ENCODE measurements around the gene SAMD4B. TPM values are rescaled to one million over a fixed set of nuclear protein-coding genes. Genes with fewer than 3 reads are reported as not detected.

Gene SAMD4B
- total RNA-seq, 1 experiment from 2014 or later = 135 TPM

DNA sequence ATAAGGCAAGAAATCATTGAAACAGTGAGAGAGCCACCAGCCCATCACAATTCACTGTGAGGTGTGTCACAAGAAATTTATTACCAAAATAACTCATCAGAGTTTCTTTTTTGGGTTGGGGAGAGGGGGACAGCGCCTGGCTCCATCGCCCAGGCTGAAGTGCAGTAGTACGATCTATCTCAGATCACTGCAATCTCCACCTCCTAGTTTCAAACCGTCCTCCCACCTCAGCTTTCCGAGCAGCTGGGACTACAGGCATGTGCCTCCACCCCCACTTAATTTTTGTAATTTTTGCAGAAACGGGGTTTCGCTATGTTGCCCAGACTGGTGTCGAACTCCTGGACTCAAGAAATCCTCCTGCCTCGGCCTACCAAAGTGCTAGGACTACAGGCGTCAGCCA is 42.4 kb upstream of the SAMD4B start:
- no peak overlapping the region for H3K4me3 Mint-ChIP-seq
- Histone ChIP-seq H3K56ac (ENCODE audit: insufficient read length, low read depth, low read length) (no peak overlapping the region), H2AK5ac (ENCODE audit: insufficient read length, low read length) (no peak overlapping the region), H3K18ac (ENCODE audit: insufficient read length, low read depth, low read length) (no peak overlapping the region), H4K20me1 (ENCODE audit: control insufficient read depth, insufficient read depth, insufficient read length) (no peaks in the 10 kb centered on the region), H2BK5ac (ENCODE audit: insufficient read length, low read length) (no peak overlapping the region), H3K9ac (ENCODE audit: extremely low read depth, insufficient read length, low read length) (no peak overlapping the region), H3K79me1 (ENCODE audit: insufficient read depth, low read depth, low read length, poor library complexity, severe bottlenecking) (no peaks in the 10 kb centered on the region), H3K23me2 (ENCODE audit: insufficient read length, low read depth, low read length, poor library complexity, severe bottlenecking) (no peaks in the 10 kb centered on the region), H2BK15ac (ENCODE audit: low read depth, low read length) (no peak overlapping the region), H3K23ac (ENCODE audit: insufficient read length, low read depth, low read length) (no peak overlapping the region), H4K8ac (replicated peaks; ENCODE audit: insufficient read length, low read depth, low read length) (no peak overlapping the region), H4K91ac (ENCODE audit: insufficient read length, low read depth, low read length) (no peak overlapping the region), H3K4me2 (ENCODE audit: insufficient read depth, insufficient read length, low read length) (no peak overlapping the region), H3K9me3 (ENCODE audit: control insufficient read depth, low read depth, low read length) (no peaks in the 10 kb centered on the region), H2BK12ac (ENCODE audit: insufficient read length, low read depth, low read length) (no peak overlapping the region), H3K79me2 (ENCODE audit: insufficient read depth, low read length) (no peaks in the 10 kb centered on the region), H2AFZ (ENCODE audit: low read length) (no peak overlapping the region), H4K5ac (ENCODE audit: insufficient read length, low read depth, low read length) (no peak overlapping the region), H2BK120ac (ENCODE audit: low read depth, low read length, poor library complexity, severe bottlenecking) (no peak overlapping the region), H3K27me3 (ENCODE audit: insufficient read depth, low read length) (no peaks in the 10 kb centered on the region), H3K14ac (ENCODE audit: insufficient read depth, low read length) (no peak overlapping the region), H3K4ac (ENCODE audit: low read depth, low read length) (no peak overlapping the region), H3T11ph (ENCODE audit: low read length) (no peak overlapping the region), H3K4me1 (ENCODE audit: insufficient read depth, low read length) (no peaks in the 10 kb centered on the region), H2BK20ac (ENCODE audit: low read depth, low read length, poor library complexity, severe bottlenecking) (no peak overlapping the region), H3K27ac (ENCODE audit: insufficient read length, low read depth, low read length) (no peak overlapping the region)
- peak overlapping the region in 1 of 3 experiments; percentile 83; a peak in 1 of 7 replicates for H3K27ac Mint-ChIP-seq
- H3K4me1 Mint-ChIP-seq = peaks cover 3 to 30% of the 10 kb centered on the region in 2 experiments
- peaks cover 39% of the 10 kb centered on the region for H3K27me3 Mint-ChIP-seq (ENCODE audit: low read depth)
- H3K9me3 Mint-ChIP-seq = no peaks in the 10 kb centered on the region
- DNase-seq = no peak
- H3K36me3 Mint-ChIP-seq (ENCODE audit: insufficient read depth in 1 of 3, low read depth in 3 of 3) = no peaks in the 10 kb centered on the region
- TF ChIP-seq, protein P1, sequence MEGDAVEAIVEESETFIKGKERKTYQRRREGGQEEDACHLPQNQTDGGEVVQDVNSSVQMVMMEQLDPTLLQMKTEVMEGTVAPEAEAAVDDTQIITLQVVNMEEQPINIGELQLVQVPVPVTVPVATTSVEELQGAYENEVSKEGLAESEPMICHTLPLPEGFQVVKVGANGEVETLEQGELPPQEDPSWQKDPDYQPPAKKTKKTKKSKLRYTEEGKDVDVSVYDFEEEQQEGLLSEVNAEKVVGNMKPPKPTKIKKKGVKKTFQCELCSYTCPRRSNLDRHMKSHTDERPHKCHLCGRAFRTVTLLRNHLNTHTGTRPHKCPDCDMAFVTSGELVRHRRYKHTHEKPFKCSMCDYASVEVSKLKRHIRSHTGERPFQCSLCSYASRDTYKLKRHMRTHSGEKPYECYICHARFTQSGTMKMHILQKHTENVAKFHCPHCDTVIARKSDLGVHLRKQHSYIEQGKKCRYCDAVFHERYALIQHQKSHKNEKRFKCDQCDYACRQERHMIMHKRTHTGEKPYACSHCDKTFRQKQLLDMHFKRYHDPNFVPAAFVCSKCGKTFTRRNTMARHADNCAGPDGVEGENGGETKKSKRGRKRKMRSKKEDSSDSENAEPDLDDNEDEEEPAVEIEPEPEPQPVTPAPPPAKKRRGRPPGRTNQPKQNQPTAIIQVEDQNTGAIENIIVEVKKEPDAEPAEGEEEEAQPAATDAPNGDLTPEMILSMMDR (conservative IDR thresholded peaks at IDR 0.05) = no peak
- WGBS (ENCODE audit: extremely low coverage, insufficient read length, low lambda C conversion rate) = no CpG with 5 or more reads among the region's 10 CpGs
